Neural progenitor cell (in vitro differentiated cells): ENCODE results near the gene STRN4. TPM values are rescaled to one million over a fixed set of nuclear protein-coding genes. Genes with fewer than 3 reads are reported as not detected.
"Not testable (repeated sequence)": the region's sequence is repeated elsewhere in the genome, so short reads cannot be mapped to it uniquely, and the experiment has no call there.

Source experiments
- DNase-seq: peaks from one replicate; pipeline ENCODE4 v3.0.0-alpha.2; 2016; ENCODE audit warnings: low spot score
- H2AFZ ChIP-seq: fragments of 200-600 bp; sonication (generic); replicated peaks from 2 replicates; pipeline ENCODE4 v1.6.1; 2016; ENCODE audit warnings: antibody characterized with exemption
- H3F3A ChIP-seq: fragments of 200-600 bp; sonication (generic); 2 replicates; pipeline ENCODE4 v1.6.1; 2016; ENCODE audit warnings: antibody characterized with exemption, low read depth
- H3K27ac ChIP-seq: fragments of 200-600 bp; sonication (generic); 2 replicates; pipeline ENCODE4 v1.5.1; 2016; ENCODE audit warnings: mild to moderate bottlenecking
- H3K27me3 ChIP-seq: fragments of 200-600 bp; sonication (generic); 2 replicates; pipeline ENCODE4 v1.6.1; 2016; ENCODE audit warnings: mild to moderate bottlenecking, moderate library complexity
- H3K36me3 ChIP-seq: fragments of 200-600 bp; sonication (generic); 2 replicates; pipeline ENCODE4 v1.5.1; 2016
- H3K4me1 ChIP-seq: fragments of 200-600 bp; sonication (generic); 2 replicates; pipeline ENCODE4 v1.6.1; 2016; ENCODE audit warnings: mixed run types
- H3K4me2 ChIP-seq: fragments of 200-600 bp; sonication (generic); 2 replicates; pipeline ENCODE4 v1.6.1; 2016
- H3K4me3 ChIP-seq: fragments of 200-600 bp; sonication (generic); 2 replicates; pipeline ENCODE4 v1.5.1; 2016
- H3K79me2 ChIP-seq: fragments of 200-600 bp; sonication (generic); 2 replicates; pipeline ENCODE4 v1.6.1; 2016; ENCODE audit warnings: low read depth
- H3K9ac ChIP-seq: fragments of 200-600 bp; sonication (generic); 2 replicates; pipeline ENCODE4 v1.6.1; 2016
- H3K9me3 ChIP-seq: fragments of 200-600 bp; sonication (generic); 2 replicates; pipeline ENCODE4 v1.5.1; 2016; ENCODE audit warnings: low read depth
- H4K20me1 ChIP-seq: fragments of 200-600 bp; sonication (generic); 2 replicates; pipeline ENCODE4 v1.6.1; 2016; ENCODE audit warnings: low read depth
- H3K27ac Mint-ChIP-seq: 3 replicates; pipeline ENCODE4 v1.8.0; 2021; ENCODE audit warnings: mixed read lengths
- H3K27me3 Mint-ChIP-seq: 2 replicates; pipeline ENCODE4 v1.8.0; 2022; ENCODE audit warnings: low read depth, mild to moderate bottlenecking, inconsistent platforms, moderate library complexity, mixed read lengths; ENCODE audit not compliant: insufficient read depth
- H3K36me3 Mint-ChIP-seq: 3 replicates; pipeline ENCODE4 v1.8.0; 2021; ENCODE audit warnings: mixed read lengths
- H3K4me1 Mint-ChIP-seq: 3 replicates; pipeline ENCODE4 v1.8.0; 2021; ENCODE audit warnings: mixed read lengths
- H3K4me3 Mint-ChIP-seq: 3 replicates; pipeline ENCODE4 v1.8.0; 2021; ENCODE audit warnings: mild to moderate bottlenecking, moderate library complexity, mixed read lengths
- H3K9me3 Mint-ChIP-seq: 3 replicates; pipeline ENCODE4 v1.8.0; 2020; ENCODE audit warnings: mixed read lengths
- EZH2 ChIP-seq: fragments of 200-600 bp; sonication (generic); IDR thresholded peaks from 2 replicates; pipeline ENCODE4 v1.6.1; 2017; ENCODE audit warnings: antibody characterized with exemption, mild to moderate bottlenecking, moderate library complexity
- EZH2phosphoT487 ChIP-seq: fragments of 200-600 bp; sonication (generic); IDR thresholded peaks from 2 replicates; pipeline ENCODE4 v1.6.1; 2017; ENCODE audit warnings: antibody characterized with exemption
- total RNA-seq: library from RNA; depleted of rRNA; stranded (reverse); fragments of >200 nt; gene quantifications from 2 replicates; pipeline ENCODE4 v1.2.3, GENCODE V29; 2015; ENCODE audit warnings: low replicate concordance
- TF ChIP-seq, protein P1 (sequence below): fragments of 200-600 bp; sonication (generic); IDR thresholded peaks from 2 replicates; pipeline ENCODE4 v1.5.1; 2017; ENCODE audit warnings: antibody characterized with exemption, mild to moderate bottlenecking

STRN4 gene
- total RNA-seq, 1 donor from 2014 or later = 54.1 TPM

DNA sequence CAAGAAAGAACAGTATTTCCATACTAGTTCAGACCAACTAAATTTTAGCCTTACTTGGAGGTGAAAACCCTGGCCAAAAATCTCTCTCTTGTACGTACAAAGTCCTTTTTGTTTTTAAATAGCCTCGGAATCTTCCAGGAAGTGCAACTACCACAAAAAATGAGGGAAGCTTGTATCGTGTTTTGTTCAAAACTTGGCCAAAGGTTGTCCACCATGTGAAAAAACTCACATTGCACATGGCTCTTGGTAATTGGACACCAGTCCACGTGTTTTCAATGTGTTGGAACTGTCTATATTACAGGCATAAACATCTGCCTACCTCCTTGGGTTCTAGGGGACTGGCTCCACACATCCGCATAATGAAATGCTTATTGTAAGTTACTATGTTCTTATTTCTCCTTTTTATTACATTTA lies 15.2 kb upstream of the STRN4 start:
- Histone ChIP-seq H3K27ac (no peak overlapping the region), H3K9ac (no peak overlapping the region), H3K36me3 (no peaks in the 10 kb centered on the region), H3K79me2 (no peaks in the 10 kb centered on the region), H3F3A (peaks cover 10% of the 10 kb centered on the region), H3K4me2 (no peak overlapping the region), H3K27me3 (no peaks in the 10 kb centered on the region), H3K4me1 (no peaks in the 10 kb centered on the region), H3K9me3 (no peaks in the 10 kb centered on the region), H3K4me3 (no peak overlapping the region), H4K20me1 (peaks cover 14% of the 10 kb centered on the region), H2AFZ (no peak overlapping the region)
- peaks cover 6% of the 10 kb centered on the region for H3K27me3 Mint-ChIP-seq
- DNase-seq = no peak
- H3K4me1 Mint-ChIP-seq = peaks cover 4% of the 10 kb centered on the region
- TF ChIP-seq, protein P1, sequence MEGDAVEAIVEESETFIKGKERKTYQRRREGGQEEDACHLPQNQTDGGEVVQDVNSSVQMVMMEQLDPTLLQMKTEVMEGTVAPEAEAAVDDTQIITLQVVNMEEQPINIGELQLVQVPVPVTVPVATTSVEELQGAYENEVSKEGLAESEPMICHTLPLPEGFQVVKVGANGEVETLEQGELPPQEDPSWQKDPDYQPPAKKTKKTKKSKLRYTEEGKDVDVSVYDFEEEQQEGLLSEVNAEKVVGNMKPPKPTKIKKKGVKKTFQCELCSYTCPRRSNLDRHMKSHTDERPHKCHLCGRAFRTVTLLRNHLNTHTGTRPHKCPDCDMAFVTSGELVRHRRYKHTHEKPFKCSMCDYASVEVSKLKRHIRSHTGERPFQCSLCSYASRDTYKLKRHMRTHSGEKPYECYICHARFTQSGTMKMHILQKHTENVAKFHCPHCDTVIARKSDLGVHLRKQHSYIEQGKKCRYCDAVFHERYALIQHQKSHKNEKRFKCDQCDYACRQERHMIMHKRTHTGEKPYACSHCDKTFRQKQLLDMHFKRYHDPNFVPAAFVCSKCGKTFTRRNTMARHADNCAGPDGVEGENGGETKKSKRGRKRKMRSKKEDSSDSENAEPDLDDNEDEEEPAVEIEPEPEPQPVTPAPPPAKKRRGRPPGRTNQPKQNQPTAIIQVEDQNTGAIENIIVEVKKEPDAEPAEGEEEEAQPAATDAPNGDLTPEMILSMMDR = no peak
- TF ChIP-seq EZH2phosphoT487 (no peak), EZH2 (no peak)
- peaks cover 2% of the 10 kb centered on the region for H3K36me3 Mint-ChIP-seq
- H3K4me3 Mint-ChIP-seq = no peak overlapping the region
- H3K27ac Mint-ChIP-seq = no peak overlapping the region
- no peaks in the 10 kb centered on the region for H3K9me3 Mint-ChIP-seq

DNA sequence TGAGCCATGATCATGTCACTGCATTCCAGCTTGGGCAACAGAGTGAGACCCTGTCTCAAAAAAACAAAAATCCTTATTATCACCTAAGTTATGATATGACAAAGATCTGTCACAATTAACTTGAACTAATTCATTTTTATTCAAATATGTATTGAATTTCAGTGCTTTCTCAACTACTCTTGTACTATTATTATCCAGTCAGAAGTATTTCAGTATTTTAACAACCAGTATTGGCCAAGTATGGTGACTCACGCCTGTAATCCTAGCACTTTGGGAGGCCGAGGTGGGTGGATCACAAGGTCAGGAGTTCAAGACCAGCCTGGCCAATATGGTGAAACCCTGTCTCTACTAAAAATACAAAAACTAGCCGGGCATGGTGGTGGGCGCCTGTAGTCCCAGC lies 14.6 kb upstream of the STRN4 start:
- not testable (repeated sequence) for H3K9me3 Mint-ChIP-seq, H3K4me2 ChIP-seq, H3K9me3 ChIP-seq, H3K79me2 ChIP-seq, H3K36me3 ChIP-seq, H3F3A ChIP-seq, H3K4me3 Mint-ChIP-seq, H2AFZ ChIP-seq, H3K4me1 Mint-ChIP-seq, H3K4me1 ChIP-seq, H3K27ac Mint-ChIP-seq, H3K27me3 ChIP-seq, H3K9ac ChIP-seq, H3K4me3 ChIP-seq, H3K27me3 Mint-ChIP-seq, H3K27ac ChIP-seq, H3K36me3 Mint-ChIP-seq, DNase-seq
- H4K20me1 ChIP-seq = peaks cover 14% of the 10 kb centered on the region

DNA sequence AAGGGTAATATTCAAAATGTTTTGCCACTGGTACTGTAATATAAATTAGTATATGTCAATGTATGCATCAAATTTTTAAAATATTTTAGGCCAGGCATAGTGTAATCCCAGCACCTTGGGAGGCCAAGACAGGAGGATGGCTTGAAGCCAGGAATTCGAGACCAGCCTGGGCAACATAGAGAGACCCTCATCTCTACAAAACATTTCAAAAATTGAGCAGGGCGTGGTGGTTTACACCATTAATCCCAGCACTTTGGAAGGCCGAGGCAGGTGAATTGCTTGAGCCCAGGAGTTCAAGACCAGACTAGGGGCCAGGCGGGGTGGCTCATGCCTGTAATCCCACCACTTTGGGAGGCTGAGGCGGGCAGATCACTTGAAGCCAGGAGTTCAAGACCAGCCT lies 14.1 kb upstream of the STRN4 start:
- H3K4me2 ChIP-seq = no peak overlapping the region
- H3K79me2 ChIP-seq = no peaks in the 10 kb centered on the region
- peaks cover 10% of the 10 kb centered on the region for H3F3A ChIP-seq
- no peaks in the 10 kb centered on the region for H3K9me3 ChIP-seq
- H2AFZ ChIP-seq = no peak overlapping the region
- H3K27me3 Mint-ChIP-seq = peaks cover 6% of the 10 kb centered on the region
- H3K4me1 ChIP-seq = no peaks in the 10 kb centered on the region
- peaks cover 2% of the 10 kb centered on the region for H3K36me3 Mint-ChIP-seq
- H3K36me3 ChIP-seq = no peaks in the 10 kb centered on the region
- H3K9ac ChIP-seq = no peak overlapping the region
- H3K4me1 Mint-ChIP-seq = peaks cover 4% of the 10 kb centered on the region
- TF ChIP-seq EZH2 (no peak), EZH2phosphoT487 (no peak)
- TF ChIP-seq, protein P1 = no peak
- DNase-seq = no peak
- no peak overlapping the region for H3K27ac ChIP-seq
- no peaks in the 10 kb centered on the region for H3K9me3 Mint-ChIP-seq
- no peaks in the 10 kb centered on the region for H3K27me3 ChIP-seq
- H4K20me1 ChIP-seq = peaks cover 14% of the 10 kb centered on the region
- H3K4me3 ChIP-seq = no peak overlapping the region
- H3K4me3 Mint-ChIP-seq = no peak overlapping the region
- no peak overlapping the region for H3K27ac Mint-ChIP-seq

DNA sequence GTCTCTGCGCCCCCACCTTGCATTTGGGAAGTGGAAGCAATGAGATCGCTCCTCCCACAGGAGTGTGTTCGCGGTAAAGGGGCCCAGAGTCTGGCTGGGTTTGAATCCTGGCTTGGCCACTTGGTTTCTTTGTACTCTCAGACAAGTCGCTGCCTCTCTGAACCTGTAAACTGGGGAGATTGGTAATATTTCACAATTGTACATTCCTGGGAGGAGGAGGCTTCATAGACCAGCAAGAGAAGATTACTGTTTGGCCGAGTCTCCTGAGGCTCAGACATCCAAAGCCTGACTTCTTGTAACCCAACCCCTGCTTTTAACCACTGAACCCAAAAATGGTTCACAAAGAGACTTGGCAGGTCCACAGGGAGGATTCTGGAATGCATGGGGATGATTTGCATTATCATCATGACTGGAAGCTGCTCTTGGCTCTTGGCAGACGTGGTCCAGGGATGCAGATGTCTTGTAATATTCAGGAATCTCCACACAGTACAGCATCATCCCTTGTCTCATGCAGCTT lies 13.6 kb upstream of the STRN4 start:
- H3K79me2 ChIP-seq = no peaks in the 10 kb centered on the region
- H3K4me1 ChIP-seq = no peaks in the 10 kb centered on the region
- Mint-ChIP-seq H3K9me3 (no peaks in the 10 kb centered on the region), H3K27me3 (peaks cover 6% of the 10 kb centered on the region), H3K36me3 (peaks cover 3% of the 10 kb centered on the region), H3K4me3 (no peak overlapping the region), H3K4me1 (peaks cover 2% of the 10 kb centered on the region), H3K27ac (peak overlapping the region; percentile 15)
- no peak for DNase-seq
- H3F3A ChIP-seq = peaks cover 10% of the 10 kb centered on the region
- no peak overlapping the region for H3K4me2 ChIP-seq
- H3K36me3 ChIP-seq = no peaks in the 10 kb centered on the region
- TF ChIP-seq EZH2 = no peak
- no peak overlapping the region for H3K9ac ChIP-seq
- no peak overlapping the region for H2AFZ ChIP-seq
- no peak overlapping the region for H3K27ac ChIP-seq
- no peaks in the 10 kb centered on the region for H3K9me3 ChIP-seq
- H3K27me3 ChIP-seq = no peaks in the 10 kb centered on the region
- H3K4me3 ChIP-seq = no peak overlapping the region
- peaks cover 14% of the 10 kb centered on the region for H4K20me1 ChIP-seq
